ENCODE data around the gene WDR64.

The WDR64 gene

GRCh38 chr1:241842565-241842964 is 190.5 kb downstream of the WDR64 start:
- no peak for DNase-seq

- DNase-seq, result no peak
These were observed 192.5 kb downstream of the WDR64 start for GRCh38 chr1:241844593-241844992.

- DNase-seq, result no peak
These were observed 194.3 kb downstream of the WDR64 start for GRCh38 chr1:241846375-241846774.

DNA sequence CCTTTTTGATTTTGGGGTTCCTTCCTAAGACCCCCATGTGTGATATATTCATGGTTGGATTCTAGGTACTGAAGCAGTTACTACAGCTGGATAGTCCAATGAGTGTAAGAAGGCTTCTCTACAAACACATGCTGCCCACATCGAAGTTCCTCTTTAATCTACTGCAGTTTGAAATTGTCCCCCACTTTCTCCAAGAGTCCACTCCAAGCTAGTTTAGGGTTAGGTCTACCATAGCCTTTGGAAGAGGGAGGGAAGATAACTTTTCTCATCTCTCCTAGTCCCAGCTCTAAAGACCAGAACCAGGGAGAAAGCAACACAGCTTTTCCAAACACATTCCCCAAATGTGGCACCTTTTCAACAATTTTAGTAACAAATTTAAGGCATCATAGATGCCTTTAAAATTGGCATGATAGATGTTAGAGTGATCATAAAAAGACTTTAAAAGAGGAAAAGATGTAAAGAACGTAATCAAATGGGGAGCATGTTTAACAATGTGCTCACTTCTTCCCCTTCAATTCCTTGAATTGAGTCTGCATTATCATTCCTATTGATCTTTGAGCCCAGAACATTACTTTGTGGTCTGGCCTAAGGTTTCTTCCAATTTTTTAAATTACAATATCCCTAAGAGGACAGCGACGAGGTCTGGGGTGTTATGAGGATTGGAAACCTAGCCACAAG is 194.9 kb downstream of the WDR64 start:
- no peak for DNase-seq

GRCh38 chr1:241847540-241847795 is 195.4 kb downstream of the WDR64 start:
- no peak for DNase-seq

GRCh38 chr1:241847796-241848685 is 196.0 kb downstream of the WDR64 start, which contains the start of gene EXO1:
EXO1 (plus strand) TSS chr1:241848204; CDS start chr1:241850426, 2,222 bp downstream.
- DNase-seq, result peak; percentile 94 to 95

- DNase-seq, result no peak
These were observed 196.7 kb downstream of the WDR64 start for GRCh38 chr1:241848686-241849344.

DNA sequence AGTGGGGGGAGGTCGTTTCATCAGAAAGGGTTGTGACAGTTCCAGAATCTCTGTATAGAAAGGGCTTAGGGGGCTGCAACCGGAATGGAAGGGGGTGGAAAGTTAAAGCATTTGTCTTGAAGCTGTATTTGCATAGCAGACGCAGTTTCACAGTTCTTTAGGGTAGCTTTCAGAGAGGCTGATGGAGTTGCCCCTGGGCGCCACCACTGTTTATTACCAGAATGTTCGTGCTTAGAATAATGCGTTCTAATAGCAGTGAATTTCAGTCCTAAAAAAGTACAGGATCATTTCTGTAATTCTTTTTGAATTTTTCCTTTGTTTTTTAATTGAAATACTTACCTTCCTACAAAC is 197.2 kb downstream of the WDR64 start:
- no peak for DNase-seq
